HG03060 (cell line): ENCODE results near the gene MMP25.

Experiments used
- ATAC-seq: cut with Tn5 transposase; IDR thresholded peaks from one replicate; pipeline ENCODE4 v1.9.1; 2021; ENCODE audit warnings: low read depth, moderate number of reproducible peaks; ENCODE audit not compliant: unreplicated experiment

MMP25 gene

GRCh38 chr16:3045758-3046640 is at the start of gene MMP25:
MMP25 (plus strand) TSS chr16:3046561; CDS start chr16:3046918, 357 bp downstream.
- ATAC-seq, result no peak

GRCh38 chr16:2999929-3000328 is 46.4 kb upstream of the MMP25 start:
- ATAC-seq, result no peak

GRCh38 chr16:3000540-3000939 is 45.8 kb upstream of the MMP25 start:
- ATAC-seq, result no peak

GRCh38 chr16:3001316-3001715 is 45.0 kb upstream of the MMP25 start:
- ATAC-seq, result no peak

- peak; percentile 95 for ATAC-seq
These were observed 42.6 kb upstream of the MMP25 start for GRCh38 chr16:3003582-3004270.

GRCh38 chr16:3004319-3004718 is 42.0 kb upstream of the MMP25 start:
- ATAC-seq, result no peak

- ATAC-seq, result no peak
These were observed 41.5 kb upstream of the MMP25 start for GRCh38 chr16:3004781-3005284.

GRCh38 chr16:3007059-3007956 is 39.1 kb upstream of the MMP25 start:
- ATAC-seq, result no peak

GRCh38 chr16:3007957-3008689 is 38.2 kb upstream of the MMP25 start:
- ATAC-seq, result no peak

GRCh38 chr16:3008690-3009037 is 37.7 kb upstream of the MMP25 start:
- no peak for ATAC-seq

GRCh38 chr16:3009568-3010390 is 36.6 kb upstream of the MMP25 start:
- no peak for ATAC-seq

GRCh38 chr16:3010510-3010909 is 35.9 kb upstream of the MMP25 start:
- no peak for ATAC-seq

GRCh38 chr16:3012246-3012645 is 34.1 kb upstream of the MMP25 start:
- no peak for ATAC-seq

GRCh38 chr16:3012828-3013420 is 33.4 kb upstream of the MMP25 start, which contains the start of gene CLDN9:
CLDN9 (plus strand) TSS chr16:3012923; CDS start chr16:3013363, 440 bp downstream.
- ATAC-seq, result no peak

- no peak for ATAC-seq
These were observed 32.8 kb upstream of the MMP25 start for GRCh38 chr16:3013491-3013951.

GRCh38 chr16:3013998-3014690 is 32.2 kb upstream of the MMP25 start:
- no peak for ATAC-seq

- no peak for ATAC-seq
These were observed 31.4 kb upstream of the MMP25 start for GRCh38 chr16:3014971-3015370.
